Spinal cord (tissue), 10 donors: ENCODE data around the gene CABLES2. TPM values are rescaled to one million over a fixed set of nuclear protein-coding genes. Genes with fewer than 3 reads are reported as not detected.

Experiments
- DNase-seq, 6 donors: peaks; one replicate each; pipeline versions ENCODE4 v3.0.0 to v3.0.0-alpha.2; 2013 to 2015; ENCODE audit warnings: low spot score in 6 of 6, low read depth in 4 of 6
- H3K27ac ChIP-seq: one replicate; pipeline ENCODE4 v1.5.1; 2013; ENCODE audit warnings: low read depth, low read length, control low read depth
- H3K27me3 ChIP-seq: one replicate; pipeline ENCODE4 v1.6.1; 2013; ENCODE audit warnings: low read length; ENCODE audit not compliant: control insufficient read depth, insufficient read depth
- H3K36me3 ChIP-seq: one replicate; pipeline ENCODE4 v1.6.1; 2013; ENCODE audit warnings: low read length; ENCODE audit not compliant: control insufficient read depth, insufficient read depth
- H3K4me1 ChIP-seq: one replicate; pipeline ENCODE4 v1.6.1; 2013; ENCODE audit warnings: low read length; ENCODE audit not compliant: control insufficient read depth, insufficient read depth
- H3K4me3 ChIP-seq: one replicate; pipeline ENCODE4 v1.5.1; 2013; ENCODE audit warnings: low read depth, low read length, control low read depth
- H3K9me3 ChIP-seq: one replicate; pipeline ENCODE4 v1.6.1; 2013; ENCODE audit warnings: low read length; ENCODE audit not compliant: control insufficient read depth, insufficient read depth
- WGBS: methylation state at CpG from one replicate; pipeline ENCODE4 v1.1.5; 2013; ENCODE audit warnings: missing lambda C conversion rate; ENCODE audit not compliant: insufficient coverage; 5-methylcytosine and 5-hydroxymethylcytosine counted together
- polyA plus RNA-seq, 2 donors: library from polyadenylated mRNA; unstranded; fragments of 120-200 nt; gene quantifications; one replicate each; pipeline ENCODE4 v1.2.1, GENCODE V29; 2013; ENCODE audit not compliant: insufficient read length in 2 of 2
- total RNA-seq, 2 donors: library from RNA; depleted of rRNA in 1 of 2; stranded (reverse); fragments of 120-200 nt in 1 of 2; fragments of >200 nt in 1 of 2; gene quantifications; one replicate each; pipeline versions ENCODE4 v1.2.3 to v1.2.4, GENCODE V29; 2013 to 2014
- donor health status: healthy.

Gene CABLES2
- total and polyA plus RNA-seq, 4 donors = 4.0 to 23.0 (median 14.1) TPM

DNA sequence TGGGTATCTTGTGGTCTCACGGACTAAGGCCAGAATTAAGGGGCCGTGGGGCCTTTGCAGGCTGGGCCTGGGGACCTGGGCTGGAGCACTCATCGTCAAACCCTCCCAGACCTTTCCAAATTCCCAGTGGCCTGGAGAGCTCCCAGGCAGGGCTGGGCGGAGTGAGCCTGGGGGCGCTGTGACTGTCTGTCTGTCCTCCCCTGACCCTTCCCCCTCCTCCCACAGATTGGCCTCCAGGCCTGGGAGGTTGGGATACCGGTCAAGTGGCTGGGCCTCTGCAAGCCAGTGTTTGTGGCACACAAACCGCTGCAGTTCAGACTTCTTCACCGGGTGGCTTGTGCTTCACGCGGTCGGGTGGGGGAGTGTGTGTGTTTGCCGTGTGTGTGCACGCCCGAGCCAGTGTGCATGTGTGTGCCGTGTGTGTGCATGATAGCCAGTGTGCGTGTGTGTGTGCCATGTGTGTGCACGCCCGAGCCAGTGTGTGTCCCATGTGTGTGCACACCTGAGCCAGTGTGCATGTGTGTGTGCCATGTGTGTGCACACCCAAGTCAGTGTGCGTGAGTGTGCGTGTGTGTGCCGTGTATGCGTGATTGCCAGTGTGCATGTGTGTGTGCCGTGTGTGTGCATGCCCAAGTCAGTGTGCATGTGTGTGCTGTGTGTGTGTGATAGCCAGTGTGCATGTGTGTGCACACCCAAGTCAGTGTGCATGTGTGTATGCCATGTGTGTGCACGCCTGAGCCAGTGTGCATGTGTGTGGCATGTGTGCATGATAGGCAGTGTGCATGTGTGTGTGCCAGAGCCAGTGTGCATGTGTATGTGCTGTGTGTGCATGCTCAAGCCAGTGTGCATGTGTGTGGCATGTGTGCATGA, 14.0 kb upstream of the CABLES2 start:
- H3K36me3 ChIP-seq = no peaks in the 10 kb centered on the region
- 83% methylated on average over 24 of the region's 24 CpGs for WGBS
- no peaks in the 10 kb centered on the region for H3K4me1 ChIP-seq
- H3K9me3 ChIP-seq = no peaks in the 10 kb centered on the region
- H3K27me3 ChIP-seq = no peaks in the 10 kb centered on the region
- no peak for DNase-seq
- no peak overlapping the region for H3K27ac ChIP-seq
- no peak overlapping the region for H3K4me3 ChIP-seq

GRCh38 chr20:62419759-62420158, 12.7 kb upstream of the CABLES2 start:
- no peak overlapping the region for H3K4me3 ChIP-seq
- H3K27ac ChIP-seq = no peak overlapping the region
- 81% methylated on average over 8 of the region's 9 CpGs for WGBS
- no peaks in the 10 kb centered on the region for H3K36me3 ChIP-seq
- no peaks in the 10 kb centered on the region for H3K4me1 ChIP-seq
- no peak for DNase-seq
- H3K9me3 ChIP-seq = no peaks in the 10 kb centered on the region
- H3K27me3 ChIP-seq = no peaks in the 10 kb centered on the region

DNA sequence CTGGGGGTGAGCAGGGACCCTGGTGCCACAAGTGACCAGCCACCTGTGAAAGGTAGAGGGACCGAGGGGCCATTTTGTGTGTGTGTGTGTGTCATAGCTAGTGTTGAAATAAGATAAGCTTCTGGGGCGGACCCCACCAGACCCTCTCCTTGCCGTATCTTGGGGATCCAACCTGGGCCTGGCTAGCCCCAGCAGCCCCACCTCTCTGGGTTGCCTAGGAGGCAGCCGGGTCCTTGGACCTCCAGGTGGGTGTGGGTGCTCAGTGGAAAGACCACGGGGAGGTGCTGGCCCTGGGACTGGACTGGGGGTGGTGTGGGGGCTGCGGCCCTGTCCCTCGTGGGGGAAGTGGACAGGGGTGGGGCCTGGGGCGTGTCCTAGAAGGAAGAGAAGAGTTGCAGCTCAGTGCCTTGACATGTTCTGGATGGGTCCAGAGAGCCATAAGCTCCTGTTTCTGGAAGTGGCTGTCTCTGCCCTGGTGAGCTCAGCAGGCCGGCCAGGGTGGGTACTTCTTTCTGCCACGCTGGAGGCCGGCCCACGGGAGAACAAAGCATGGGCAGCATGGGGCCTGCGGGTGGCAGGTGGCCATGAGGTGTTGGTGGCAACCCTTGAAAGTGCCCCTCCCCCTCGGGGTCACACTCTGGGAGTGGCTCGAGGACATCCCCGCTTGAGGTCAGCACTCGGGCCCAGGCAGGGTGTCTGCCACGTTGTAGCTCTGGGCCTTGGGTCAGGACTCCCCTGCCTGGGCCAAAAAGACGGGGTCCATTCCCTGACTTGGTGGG, 11.8 kb upstream of the CABLES2 start:
- Histone ChIP-seq H3K9me3 (no peaks in the 10 kb centered on the region), H3K27ac (no peak overlapping the region), H3K4me1 (no peaks in the 10 kb centered on the region), H3K36me3 (no peaks in the 10 kb centered on the region), H3K27me3 (no peaks in the 10 kb centered on the region), H3K4me3 (no peak overlapping the region)
- WGBS = 82% methylated on average over 19 of the region's 19 CpGs
- no peak for DNase-seq

GRCh38 chr20:62417981-62418708, 11.1 kb upstream of the CABLES2 start:
- 72% methylated on average over 18 of the region's 25 CpGs for WGBS
- Histone ChIP-seq H3K36me3 (no peaks in the 10 kb centered on the region), H3K27me3 (no peaks in the 10 kb centered on the region), H3K4me3 (no peak overlapping the region), H3K9me3 (no peaks in the 10 kb centered on the region), H3K27ac (no peak overlapping the region), H3K4me1 (no peaks in the 10 kb centered on the region)
- DNase-seq = no peak

- Histone ChIP-seq H3K27me3 (no peaks in the 10 kb centered on the region), H3K4me1 (no peaks in the 10 kb centered on the region), H3K27ac (no peak overlapping the region), H3K4me3 (no peak overlapping the region), H3K9me3 (no peaks in the 10 kb centered on the region), H3K36me3 (no peaks in the 10 kb centered on the region)
- DNase-seq = no peak
- WGBS = 82% methylated on average over 35 of the region's 43 CpGs
Observed at GRCh38 chr20:62416651-62417637, 9.9 kb upstream of the CABLES2 start.

- Histone ChIP-seq H3K4me3 (no peak overlapping the region), H3K36me3 (no peaks in the 10 kb centered on the region), H3K4me1 (peaks cover 3% of the 10 kb centered on the region), H3K27ac (no peak overlapping the region), H3K9me3 (no peaks in the 10 kb centered on the region), H3K27me3 (no peaks in the 10 kb centered on the region)
- DNase-seq = no peak
- 83% methylated on average over 18 of the region's 24 CpGs for WGBS
Observed at GRCh38 chr20:62415354-62416111, 8.4 kb upstream of the CABLES2 start.

DNA sequence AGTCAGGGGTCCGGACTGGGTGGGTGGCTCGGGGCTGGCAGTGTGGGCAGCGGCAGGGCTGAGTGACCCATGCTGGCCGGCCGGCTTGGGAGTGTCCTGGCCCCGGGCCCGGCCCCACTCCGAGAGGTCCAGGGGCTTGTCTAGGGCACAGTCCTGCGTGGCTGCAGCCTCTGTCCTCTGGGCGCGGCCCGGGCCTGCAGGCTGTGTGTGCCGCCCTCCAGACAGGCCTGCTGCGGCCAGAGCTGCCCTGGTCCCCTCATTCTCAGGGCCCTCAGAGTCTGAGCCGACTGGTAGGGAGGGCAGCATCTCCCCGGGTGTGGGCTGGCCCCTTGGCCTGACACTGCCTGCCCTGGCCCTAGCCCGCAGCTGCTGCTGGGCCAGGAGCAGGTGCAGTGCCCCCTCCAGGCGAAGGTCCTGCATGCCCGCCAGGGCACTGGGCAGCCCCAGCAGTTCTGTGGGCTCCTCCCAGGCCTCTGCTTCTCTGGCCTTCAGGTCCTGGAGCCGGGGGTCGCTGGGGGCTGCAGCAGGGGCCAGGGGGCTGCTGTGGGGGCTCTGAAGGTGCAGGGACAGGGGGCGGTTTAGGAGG, 6.9 kb upstream of the CABLES2 start:
- H3K4me3 ChIP-seq = no peak overlapping the region
- no peaks in the 10 kb centered on the region for H3K9me3 ChIP-seq
- H3K36me3 ChIP-seq = no peaks in the 10 kb centered on the region
- WGBS = 82% methylated on average over 22 of the region's 22 CpGs
- H3K4me1 ChIP-seq = peaks cover 14% of the 10 kb centered on the region
- H3K27ac ChIP-seq = no peak overlapping the region
- DNase-seq = no peak
- H3K27me3 ChIP-seq = no peaks in the 10 kb centered on the region

- no peak for DNase-seq
- Histone ChIP-seq H3K27ac (no peak overlapping the region), H3K4me1 (peaks cover 18% of the 10 kb centered on the region), H3K9me3 (no peaks in the 10 kb centered on the region), H3K4me3 (no peak overlapping the region), H3K27me3 (no peaks in the 10 kb centered on the region), H3K36me3 (no peaks in the 10 kb centered on the region)
- WGBS = 95% methylated on average over 10 of the region's 11 CpGs
Observed at GRCh38 chr20:62413025-62413570, 6.0 kb upstream of the CABLES2 start.
